ENCODE measurements around the gene BATF.

DNA sequence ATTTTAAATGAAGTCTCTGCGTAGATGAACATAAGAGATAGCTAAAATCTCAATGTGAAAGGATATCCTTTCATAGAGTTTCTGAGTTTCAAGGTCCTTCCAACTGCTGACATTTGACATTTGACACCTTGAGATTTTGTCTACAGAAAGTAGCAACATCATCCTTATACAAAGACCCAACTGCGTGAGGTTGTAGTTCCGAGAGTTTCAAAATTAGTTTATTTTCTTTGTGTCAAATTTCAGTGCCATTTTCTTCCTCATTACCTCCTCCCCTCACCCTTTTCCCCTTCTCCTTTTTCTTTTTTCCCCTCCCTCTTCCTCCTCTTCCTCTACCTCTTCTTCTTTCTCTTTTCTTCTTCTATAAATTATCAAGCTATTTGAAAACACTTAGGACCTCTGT is 26.9 kb upstream of the BATF start:
- TF ChIP-seq, protein P1, sequence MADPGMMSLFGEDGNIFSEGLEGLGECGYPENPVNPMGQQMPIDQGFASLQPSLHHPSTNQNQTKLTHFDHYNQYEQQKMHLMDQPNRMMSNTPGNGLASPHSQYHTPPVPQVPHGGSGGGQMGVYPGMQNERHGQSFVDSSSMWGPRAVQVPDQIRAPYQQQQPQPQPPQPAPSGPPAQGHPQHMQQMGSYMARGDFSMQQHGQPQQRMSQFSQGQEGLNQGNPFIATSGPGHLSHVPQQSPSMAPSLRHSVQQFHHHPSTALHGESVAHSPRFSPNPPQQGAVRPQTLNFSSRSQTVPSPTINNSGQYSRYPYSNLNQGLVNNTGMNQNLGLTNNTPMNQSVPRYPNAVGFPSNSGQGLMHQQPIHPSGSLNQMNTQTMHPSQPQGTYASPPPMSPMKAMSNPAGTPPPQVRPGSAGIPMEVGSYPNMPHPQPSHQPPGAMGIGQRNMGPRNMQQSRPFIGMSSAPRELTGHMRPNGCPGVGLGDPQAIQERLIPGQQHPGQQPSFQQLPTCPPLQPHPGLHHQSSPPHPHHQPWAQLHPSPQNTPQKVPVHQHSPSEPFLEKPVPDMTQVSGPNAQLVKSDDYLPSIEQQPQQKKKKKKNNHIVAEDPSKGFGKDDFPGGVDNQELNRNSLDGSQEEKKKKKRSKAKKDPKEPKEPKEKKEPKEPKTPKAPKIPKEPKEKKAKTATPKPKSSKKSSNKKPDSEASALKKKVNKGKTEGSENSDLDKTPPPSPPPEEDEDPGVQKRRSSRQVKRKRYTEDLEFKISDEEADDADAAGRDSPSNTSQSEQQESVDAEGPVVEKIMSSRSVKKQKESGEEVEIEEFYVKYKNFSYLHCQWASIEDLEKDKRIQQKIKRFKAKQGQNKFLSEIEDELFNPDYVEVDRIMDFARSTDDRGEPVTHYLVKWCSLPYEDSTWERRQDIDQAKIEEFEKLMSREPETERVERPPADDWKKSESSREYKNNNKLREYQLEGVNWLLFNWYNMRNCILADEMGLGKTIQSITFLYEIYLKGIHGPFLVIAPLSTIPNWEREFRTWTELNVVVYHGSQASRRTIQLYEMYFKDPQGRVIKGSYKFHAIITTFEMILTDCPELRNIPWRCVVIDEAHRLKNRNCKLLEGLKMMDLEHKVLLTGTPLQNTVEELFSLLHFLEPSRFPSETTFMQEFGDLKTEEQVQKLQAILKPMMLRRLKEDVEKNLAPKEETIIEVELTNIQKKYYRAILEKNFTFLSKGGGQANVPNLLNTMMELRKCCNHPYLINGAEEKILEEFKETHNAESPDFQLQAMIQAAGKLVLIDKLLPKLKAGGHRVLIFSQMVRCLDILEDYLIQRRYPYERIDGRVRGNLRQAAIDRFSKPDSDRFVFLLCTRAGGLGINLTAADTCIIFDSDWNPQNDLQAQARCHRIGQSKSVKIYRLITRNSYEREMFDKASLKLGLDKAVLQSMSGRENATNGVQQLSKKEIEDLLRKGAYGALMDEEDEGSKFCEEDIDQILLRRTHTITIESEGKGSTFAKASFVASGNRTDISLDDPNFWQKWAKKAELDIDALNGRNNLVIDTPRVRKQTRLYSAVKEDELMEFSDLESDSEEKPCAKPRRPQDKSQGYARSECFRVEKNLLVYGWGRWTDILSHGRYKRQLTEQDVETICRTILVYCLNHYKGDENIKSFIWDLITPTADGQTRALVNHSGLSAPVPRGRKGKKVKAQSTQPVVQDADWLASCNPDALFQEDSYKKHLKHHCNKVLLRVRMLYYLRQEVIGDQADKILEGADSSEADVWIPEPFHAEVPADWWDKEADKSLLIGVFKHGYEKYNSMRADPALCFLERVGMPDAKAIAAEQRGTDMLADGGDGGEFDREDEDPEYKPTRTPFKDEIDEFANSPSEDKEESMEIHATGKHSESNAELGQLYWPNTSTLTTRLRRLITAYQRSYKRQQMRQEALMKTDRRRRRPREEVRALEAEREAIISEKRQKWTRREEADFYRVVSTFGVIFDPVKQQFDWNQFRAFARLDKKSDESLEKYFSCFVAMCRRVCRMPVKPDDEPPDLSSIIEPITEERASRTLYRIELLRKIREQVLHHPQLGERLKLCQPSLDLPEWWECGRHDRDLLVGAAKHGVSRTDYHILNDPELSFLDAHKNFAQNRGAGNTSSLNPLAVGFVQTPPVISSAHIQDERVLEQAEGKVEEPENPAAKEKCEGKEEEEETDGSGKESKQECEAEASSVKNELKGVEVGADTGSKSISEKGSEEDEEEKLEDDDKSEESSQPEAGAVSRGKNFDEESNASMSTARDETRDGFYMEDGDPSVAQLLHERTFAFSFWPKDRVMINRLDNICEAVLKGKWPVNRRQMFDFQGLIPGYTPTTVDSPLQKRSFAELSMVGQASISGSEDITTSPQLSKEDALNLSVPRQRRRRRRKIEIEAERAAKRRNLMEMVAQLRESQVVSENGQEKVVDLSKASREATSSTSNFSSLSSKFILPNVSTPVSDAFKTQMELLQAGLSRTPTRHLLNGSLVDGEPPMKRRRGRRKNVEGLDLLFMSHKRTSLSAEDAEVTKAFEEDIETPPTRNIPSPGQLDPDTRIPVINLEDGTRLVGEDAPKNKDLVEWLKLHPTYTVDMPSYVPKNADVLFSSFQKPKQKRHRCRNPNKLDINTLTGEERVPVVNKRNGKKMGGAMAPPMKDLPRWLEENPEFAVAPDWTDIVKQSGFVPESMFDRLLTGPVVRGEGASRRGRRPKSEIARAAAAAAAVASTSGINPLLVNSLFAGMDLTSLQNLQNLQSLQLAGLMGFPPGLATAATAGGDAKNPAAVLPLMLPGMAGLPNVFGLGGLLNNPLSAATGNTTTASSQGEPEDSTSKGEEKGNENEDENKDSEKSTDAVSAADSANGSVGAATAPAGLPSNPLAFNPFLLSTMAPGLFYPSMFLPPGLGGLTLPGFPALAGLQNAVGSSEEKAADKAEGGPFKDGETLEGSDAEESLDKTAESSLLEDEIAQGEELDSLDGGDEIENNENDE (IDR thresholded peaks at IDR 0.05; ENCODE audit: insufficient replicate concordance, low read length), result no peak
- no peak for TF ChIP-seq E2F6 (IDR thresholded peaks at IDR 0.05)
- no peak for TF ChIP-seq CTCF (IDR thresholded peaks at IDR 0.05; ENCODE audit: control extremely low read depth in 1 of 3, insufficient read depth in 1 of 3, low read depth in 1 of 3, low read length in 3 of 3)

Data from H1 (cell line).